ENCODE measurements around the gene ZBTB45.

Gene ZBTB45

DNA sequence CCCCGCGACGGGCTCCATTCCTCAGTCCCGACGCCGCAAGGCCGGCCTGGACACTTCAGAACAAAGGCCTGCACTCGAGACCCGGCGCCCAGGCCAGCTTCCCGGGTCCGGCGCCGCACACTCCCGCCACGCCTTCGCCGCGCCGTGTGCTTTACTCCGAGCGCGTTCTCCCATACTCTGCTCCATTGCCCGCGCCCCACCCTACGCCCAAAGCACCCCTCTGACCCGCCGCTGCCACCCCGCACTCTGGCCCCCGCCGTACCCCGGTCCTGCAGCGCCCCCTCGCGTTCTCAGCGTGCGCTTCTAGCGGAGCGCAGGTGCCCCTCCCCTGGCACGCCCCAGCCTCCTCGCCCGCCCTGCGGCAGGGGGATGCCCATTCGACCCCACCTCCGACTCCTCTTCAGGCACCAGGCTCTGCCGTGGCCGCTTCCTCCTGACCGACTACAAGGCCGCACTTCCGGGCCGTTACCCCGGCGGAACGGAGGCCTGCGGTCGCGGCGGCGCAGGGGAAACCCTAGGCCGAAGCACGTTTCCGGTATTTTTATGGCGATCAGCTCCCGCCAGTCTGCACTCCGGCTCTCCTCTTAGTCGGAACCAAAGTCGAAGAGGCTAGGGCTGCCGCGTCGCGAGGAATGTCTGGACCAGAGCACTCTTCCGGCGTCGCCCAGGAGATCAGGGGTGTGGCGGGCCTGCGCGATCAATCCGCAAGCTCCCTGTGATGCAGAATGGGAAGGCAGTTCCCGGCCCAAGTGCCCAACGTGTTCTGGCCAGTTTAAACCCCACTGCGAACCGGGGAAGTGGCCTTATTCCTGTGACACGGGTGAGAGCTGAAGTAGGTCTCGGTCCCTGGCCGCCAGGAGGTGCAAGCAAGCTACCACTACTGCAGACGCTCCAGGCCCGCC lies at the start of gene ZBTB45:
TSS of gene ZBTB45 (minus strand) at position 456 of the 902 bp plus-strand sequence. CDS start 2,137 bp downstream, outside the sequence.
- peak; percentile 76 for DNase-seq (ENCODE audit: low read depth)

DNA sequence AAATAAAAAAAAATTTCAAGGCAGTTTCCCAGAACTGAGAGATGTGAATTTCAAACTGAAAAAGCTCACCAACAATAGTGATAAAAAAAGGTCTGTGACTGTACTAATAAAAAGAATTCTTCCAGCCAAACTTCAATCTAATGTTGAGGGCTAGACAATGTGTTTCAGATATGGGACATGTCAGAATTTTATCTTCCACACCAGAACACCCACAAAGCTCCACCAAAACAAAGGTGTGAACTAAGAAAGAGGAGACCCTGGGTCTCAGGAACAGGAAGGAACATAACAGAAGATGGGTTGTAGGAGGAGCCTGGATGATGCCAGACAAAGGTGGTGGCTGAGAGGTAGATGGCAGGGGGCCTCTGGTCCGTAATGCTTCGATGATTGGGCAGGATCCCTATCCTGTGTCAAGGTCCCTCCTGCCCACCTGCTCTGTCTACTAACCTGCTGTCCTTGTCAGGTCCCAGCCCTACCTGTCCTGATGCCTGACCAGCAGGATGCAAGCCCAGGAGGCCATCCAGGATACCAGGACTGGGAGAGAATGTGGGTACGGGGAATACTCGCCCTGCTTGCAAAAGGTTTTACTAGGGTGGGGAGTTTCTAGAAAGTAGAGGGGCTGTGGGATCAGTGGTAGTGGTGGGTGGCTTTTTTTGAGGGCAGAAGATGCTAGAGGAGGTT lies 49.0 kb upstream of the ZBTB45 start:
- no peak for DNase-seq (ENCODE audit: low read depth)

DNA sequence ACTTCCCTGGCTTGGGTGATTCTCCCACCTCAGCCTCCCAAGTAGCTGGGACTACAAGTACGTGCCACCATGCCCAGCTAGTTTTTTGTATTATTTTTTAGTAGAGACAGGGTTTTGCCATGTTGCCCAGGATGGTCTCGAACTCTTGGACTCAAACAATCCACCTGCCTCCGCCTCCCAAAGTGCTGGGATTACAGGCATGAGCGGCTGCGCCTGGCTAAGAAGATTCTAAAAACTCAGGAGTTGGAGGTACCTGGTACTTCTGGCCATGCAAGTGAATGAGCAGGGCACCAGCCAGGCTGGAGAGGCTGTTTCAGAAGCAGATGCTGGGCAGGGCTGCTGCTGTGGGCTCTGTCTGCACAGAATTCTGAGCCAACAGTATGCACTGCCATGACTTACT lies 47.4 kb upstream of the ZBTB45 start:
- no peak for DNase-seq (ENCODE audit: low read depth)

DNA sequence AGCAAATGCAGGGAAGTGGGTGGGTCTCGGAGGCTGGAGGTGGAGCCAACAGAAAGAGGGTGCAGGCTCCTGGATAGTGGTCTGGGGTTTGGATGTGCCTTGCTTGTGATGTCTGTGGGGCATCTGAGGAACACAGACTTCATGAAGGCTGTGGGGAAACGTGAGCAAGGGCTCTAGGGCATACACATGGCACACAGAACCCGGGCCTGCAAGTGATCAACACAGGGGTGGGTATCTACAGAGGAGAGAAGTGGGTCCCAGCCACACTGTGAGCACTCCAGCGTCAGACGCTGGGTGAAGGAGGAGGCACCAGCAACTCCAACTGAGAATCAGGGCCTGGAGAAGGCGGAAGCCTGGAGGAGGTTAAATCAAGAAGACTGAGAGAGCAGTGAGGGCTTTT lies 44.2 kb upstream of the ZBTB45 start:
- no peak for DNase-seq (ENCODE audit: low read depth)

DNA sequence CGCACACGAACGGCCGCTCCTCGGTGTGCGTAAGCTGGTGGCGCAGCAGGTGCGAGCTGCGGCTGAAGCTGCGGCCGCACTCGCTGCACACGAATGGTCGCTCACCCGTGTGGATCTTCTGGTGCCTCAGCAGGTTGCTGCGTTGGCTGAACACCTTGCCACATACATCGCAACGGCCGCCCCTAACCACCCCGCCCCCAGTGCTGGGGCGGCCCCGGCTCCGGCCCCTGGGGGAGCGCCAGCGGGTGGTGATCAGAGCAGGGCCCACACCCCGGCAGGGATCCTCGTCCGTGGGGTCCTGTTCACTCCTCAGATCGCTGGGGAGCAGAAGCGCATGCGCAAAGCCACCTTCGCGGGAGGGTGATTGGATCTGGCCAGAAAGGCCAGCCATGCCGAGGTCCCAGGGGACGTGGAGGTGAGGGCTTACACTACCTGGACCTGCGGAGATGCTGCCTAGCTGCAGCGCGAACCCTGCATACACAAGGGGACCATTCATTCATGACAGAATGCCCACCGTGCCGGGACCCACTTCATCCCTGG lies 43.5 kb upstream of the ZBTB45 start:
- DNase-seq (ENCODE audit: low read depth): no peak

DNA sequence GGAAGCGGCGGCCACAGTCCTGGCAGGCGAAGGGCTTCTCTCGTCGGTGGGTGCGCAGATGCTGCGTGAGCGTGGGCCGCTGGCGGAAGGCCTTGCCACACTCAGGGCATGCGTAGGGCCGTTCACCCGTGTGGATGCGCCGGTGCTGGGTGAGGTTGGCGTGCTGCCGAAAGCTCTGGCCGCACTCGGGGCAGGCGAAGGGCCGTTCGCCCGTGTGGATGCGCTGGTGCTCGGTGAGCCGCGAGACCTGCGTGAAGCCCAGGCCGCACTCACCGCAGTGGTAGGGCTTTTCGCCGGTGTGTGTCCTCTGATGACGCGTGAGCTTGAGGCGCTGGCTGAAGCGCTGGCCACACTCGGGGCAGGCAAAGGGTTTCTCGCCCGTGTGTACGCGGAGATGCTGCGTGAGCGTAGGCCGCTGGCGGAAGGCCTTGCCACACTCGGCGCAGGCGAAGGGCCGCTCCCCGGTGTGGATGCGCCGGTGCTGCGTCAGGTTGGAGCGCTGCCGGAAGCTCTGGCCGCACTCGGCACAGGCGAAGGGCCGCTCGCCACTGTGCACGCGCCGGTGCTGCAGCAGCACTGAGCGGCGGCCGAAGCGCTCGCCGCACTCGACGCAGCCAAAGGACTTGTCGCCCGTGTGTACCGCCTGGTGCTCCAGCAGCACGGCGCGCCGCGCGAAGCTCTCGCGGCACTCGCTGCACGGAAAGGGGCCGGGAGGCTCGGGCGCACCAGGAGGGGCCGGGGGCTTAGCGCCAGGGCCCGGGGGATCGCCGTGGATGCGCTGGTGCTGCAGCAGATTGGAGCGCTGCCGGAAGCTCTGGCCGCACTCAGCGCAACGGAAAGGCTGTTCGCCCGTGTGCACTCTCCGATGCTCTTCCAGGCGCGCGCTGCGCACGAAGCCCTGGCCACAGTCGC lies 42.8 kb upstream of the ZBTB45 start:
- no peak for DNase-seq (ENCODE audit: low read depth)

DNA sequence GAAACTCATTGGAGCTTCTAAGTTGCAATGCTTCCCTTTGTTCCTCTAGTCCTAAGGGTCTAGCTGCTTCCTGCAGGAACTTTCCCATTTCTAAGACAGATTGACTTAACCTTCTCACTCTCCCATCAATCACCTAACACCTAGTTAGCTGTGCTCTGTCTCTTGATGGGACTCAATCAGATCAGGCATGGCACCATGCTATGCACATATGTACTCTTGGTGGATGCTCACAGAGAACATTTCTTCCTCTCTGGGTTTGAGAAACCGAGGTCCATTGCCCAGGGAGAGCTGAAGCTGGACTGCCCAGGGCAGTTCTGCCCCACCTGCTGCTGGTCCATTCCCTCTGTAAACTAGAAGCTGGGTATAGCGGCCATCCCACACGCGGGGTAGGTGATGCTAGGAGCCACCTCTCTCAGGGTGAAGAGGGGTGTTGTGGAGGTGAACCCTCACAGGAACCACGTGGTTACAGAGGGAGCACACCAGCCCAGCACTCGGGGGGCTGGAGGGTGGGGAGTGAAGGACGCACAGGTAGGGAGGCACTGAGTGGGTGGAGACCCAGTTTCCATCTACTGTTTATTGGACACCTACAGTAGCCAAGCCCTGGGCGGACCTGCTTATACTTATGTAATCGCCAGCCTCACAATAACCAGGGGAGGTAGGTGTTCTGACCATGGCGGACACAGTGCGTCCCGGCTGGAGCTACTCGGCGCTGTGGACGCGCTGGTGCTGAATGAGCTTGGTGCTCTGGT lies 41.9 kb upstream of the ZBTB45 start:
- DNase-seq (ENCODE audit: low read depth): no peak

DNA sequence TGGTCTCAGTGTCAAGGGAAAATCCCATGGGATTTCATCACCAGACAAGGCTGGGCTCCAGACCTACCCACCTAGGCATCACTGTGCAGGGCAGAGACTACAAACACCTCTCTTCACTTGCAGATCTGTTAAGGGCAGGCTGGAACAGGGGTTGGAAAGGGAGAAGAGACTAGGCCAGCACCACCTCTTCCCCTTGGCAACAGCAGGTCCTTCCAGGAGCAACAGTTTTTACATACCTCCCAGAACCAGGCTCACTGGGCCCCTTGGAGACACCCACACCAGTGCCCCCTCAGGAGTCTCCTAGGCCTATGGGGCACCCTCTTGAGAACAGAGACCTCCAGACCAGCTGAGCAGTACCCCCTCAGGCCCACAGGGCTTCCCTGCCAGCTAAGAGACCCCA lies 41.3 kb upstream of the ZBTB45 start:
- no peak for DNase-seq (ENCODE audit: low read depth)

DNA sequence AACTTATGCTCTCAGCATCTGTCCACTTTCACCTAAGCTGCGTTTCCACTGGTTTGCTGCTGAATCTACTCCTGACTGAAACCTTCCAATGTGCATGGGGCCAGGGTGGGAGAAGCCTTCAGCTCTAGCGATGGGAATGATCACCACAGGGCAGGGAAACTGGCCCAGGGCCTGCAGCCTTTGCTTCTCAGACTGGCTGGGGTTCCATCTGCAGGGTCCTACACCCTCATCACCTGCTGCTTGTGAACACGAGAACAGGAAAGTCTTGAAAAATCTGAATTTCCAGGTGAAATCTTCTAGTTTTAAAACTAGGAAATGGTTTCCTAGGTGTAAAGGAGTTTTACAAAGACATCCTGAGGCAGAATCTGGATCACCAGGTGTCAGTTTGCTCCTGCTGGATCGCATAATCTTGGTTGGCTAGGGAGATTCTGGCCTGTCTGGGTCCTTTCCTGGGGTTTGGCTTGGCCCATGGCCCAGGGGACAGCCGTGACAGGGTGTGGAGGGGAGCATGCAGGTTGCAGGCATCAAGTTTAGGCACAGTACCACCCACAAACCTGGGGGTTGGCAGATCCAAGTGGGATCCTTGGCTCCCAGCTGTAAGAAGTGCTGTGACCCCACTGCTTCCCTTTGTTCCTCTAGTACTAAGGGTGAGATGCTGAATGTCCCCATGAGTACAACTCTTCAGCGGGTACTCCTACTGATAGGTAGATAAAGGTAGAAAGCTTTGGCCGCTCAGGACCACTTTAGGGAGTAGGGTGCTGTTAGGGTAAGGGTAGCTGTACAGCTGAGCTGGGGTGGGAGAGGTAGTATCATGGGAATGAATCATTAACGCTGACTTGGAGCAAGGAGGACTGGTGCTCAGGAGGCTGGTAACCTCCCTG lies 40.6 kb upstream of the ZBTB45 start:
- no peak for DNase-seq (ENCODE audit: low read depth)

DNA sequence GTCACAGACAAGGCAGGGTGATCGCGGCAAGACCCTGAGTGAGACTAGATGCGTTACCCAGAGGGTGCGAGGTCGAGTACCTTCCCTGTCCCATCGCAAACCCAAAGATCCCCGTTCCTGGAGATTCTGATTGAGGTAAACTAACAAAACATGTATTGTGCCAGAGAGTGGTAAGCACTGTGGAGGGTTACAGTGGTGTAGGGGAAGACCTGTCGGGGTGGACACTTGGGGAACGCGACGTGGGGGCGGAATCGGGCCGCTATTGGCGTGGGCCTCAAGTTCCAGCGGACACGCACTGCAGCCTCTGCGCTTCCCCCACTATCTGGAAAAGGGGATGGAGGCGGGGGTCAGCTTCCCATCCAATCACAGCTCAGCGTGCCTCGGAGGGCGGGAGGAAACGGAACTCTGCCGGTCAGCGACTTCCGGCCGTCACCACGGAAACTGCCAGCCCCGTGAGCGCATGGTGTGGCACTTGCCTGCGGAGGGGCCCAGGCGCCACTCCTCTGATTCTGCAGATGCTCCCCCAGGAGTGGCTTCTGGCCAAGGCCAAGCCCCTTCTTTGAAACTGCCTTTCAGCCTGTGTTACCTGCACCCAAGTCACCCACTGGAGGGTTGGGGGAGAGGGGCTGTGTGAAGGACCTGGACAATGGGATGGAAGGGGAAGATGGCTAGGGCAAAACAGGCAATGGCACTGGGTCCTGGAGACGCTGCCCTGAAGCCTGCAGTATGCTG lies 39.8 kb upstream of the ZBTB45 start:
- no peak for DNase-seq (ENCODE audit: low read depth)

DNA sequence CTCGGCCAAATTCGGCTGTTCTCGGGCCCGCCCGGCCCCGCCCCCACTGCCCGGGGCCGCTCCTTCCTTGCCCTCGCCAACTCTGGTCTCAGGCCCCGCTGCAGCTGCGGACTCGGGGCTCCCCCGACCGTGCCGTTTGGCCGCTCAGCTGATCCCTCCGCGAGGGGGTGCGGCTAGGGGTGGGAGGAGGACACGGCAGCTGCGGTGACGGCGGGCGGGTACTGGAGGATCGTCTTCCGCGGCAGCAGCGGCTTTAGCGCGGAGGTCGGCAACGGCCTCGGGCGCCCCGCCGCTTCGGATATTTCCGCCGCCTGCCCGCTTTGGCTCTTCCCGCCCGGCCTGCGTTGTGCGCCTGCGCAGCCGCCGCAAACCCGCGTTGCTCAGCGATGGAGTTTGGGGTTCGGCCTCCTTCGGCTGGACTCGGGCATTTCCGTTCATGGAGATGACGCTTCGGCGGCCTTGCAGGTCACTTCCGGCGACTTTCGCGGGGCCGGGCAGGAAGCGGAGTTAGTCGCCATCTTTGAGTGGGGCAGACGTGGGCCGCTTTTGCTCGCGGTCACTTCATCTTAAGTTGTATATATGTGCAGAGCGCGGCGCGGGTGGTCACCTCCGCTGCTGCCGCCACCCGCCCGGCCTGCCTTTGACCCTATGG lies 39.1 kb upstream of the ZBTB45 start:
- peak; percentile 99 for DNase-seq (ENCODE audit: low read depth)

DNA sequence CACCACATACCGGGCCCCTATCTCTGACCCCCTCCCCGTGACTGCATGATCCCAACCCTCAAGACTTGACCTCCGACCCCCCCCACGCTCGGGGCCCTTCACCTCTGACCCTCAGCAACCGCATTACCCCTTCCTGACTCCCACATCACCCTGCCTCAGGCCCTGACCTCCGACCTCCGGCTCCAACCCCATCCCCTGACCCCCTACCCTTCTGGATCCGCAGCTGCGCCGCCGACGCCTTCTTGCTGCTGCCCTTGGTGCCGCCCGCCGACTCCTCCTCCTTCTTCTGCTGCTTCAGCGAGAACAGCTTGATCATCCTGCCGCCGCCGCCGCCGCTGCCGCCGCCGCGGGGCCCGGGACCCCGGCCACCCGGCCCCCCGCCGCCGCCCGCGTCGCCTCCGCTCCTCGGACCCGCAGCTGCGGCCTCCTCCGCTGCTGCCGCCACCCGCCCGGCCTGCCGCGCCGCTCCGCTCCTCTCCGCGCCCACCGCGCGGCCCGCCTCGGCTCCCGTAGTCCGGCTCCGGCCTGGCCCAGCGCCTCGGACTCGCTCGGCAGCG lies 38.5 kb upstream of the ZBTB45 start, which contains the start of gene UBE2M:
TSS of gene UBE2M (minus strand) at position 546 of the 557 bp plus-strand sequence. CDS start at position 316, 230 bp downstream.
- DNase-seq (ENCODE audit: low read depth): peak; percentile 52

DNA sequence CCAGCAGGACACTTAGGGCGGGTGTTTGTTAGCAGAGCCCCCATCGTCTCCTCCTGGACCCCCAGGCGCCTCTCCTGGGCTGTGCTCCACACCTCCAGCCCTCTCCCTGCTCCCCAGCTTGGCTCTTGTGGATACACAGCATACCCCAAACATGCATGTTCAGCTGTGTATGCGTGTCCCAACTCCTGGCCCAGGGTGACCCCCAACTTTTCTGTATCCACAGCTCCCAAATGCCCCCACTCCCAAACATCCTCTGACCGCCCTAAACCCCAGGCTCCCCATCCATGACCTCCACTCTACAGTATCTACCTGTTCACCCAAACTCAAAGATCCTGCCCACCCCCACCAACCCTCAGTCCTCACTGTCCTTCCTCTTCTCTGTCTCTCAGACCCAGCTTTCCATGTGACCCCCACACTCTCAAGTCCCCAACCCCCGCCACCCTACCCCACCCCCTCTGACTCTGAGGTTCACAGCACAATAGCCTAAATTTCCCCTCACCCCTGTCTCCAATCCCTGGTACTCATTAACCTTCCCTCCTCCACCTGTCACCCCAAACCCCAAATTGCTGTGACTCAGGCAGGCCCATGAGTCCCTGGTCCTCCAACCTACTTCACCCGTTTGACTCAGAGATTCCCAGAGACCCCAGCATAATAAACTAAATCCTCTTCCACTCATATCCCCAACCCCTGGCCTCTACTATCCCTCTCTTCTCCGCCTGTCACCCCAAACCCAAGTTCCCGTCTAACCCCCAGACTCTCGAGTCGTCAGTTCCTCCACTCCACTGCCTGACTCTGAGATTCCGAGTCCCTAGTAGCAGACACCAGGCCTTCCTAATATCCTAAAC lies 37.8 kb upstream of the ZBTB45 start:
- no peak for DNase-seq (ENCODE audit: low read depth)

DNA sequence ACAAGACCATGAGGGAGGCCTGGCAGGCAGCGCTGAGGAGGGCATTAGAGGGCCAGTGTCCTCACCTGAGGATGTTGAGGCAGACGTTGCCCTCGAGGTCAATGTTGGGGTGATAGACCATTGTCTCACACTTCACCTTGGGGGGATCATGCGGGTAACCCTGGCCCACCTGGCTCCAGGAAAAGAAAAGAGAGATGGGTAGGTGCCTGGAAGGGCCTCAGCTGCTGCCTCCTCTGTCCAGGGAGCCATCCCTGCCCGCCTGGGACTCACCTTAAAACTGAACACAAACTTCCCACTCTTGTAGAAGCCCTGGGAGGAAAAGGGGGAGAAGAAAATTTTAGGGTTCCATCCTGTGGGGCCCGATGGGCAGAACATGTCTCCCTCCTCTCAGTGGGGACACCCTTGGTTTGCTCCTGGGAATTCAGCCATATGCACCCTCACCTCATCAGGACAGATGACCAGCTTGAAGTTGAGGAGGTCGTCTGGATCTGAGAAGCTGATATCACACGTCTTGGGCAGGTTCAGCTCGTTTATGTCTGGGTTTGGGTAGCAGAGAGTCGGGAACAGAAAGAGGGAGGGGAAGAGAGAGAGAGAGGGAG lies 37.1 kb upstream of the ZBTB45 start:
- DNase-seq (ENCODE audit: low read depth): no peak

DNA sequence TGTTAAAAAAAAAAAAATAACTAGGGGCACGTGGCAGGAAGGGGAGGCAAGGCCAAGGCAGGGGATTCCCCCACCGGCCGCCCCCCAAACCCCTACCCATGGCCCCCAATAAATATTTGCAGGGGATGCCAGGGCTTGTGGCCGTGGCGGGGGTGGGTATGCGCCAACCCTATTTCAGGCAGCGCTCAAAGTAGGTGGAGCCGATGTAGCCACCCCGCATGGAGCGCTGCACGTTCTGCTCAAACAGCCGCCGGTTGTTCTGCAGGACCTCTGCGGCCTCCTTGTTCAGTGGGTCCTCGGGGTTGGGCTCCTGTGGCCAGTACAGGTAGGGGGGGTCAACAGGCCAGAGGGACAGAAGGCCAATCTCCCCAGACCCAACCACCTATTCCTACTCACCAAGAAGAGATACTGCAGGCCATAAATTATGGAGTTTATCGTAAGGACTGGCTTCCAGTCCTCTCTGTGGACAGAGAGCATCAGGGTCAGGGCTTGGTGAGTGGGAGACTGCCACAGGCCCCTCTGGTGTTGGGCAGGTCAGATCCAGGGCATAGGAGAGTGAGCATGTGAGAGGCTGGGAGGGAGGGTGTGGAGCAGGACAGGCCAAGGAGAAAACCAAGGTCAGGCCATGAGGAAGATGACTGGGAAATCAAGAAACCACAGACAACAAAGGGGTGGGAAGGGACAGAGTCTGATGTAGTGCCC lies 36.5 kb upstream of the ZBTB45 start:
- no peak for DNase-seq (ENCODE audit: low read depth)

DNA sequence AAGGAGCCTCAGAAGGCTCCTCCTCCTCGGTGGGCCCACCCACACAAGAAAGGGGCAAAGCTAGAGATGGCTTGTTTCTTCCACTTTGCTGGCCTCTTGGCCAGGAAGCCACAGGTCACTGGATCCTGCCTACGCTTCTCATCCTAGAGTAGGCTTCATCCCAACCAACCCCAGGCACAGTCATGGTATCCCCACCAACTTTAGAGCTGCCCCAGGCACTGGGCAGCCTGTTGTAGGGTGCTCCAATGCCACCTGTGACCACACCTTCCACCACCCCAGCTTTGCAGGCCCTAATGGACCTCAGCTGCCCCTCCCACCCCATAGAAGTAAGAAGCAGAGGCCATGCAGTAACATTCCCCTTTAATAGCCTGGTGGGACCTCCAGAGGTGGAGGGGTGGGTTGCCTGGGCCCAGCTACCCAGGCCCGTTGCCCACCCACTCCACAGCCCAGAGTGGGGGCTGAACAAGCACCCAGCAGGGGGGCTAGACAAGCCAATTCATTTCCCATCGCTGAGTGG lies 35.8 kb upstream of the ZBTB45 start:
- no peak for DNase-seq (ENCODE audit: low read depth)

All from T-helper 22 cell (primary cell).